ENCODE data around the gene LMF2. TPM values are rescaled to one million over a fixed set of nuclear protein-coding genes. Genes with fewer than 3 reads are reported as not detected.

LMF2 gene
- polyA plus RNA-seq, 1 of the 3 experiments (the other 2 are of a cell fraction) = 34.3 TPM

GRCh38 chr22:50500452-50500851 lies 7.0 kb downstream of the LMF2 start:
- WGBS (ENCODE audit: low lambda C conversion rate) = 99% methylated on average over 12 of the region's 12 CpGs
- H3K9me2 ChIP-seq = no peaks in the 10 kb centered on the region
- H3K27ac ChIP-seq (ENCODE audit: low read depth in 2 of 2, low read length in 1 of 2) = no peak overlapping the region
- peaks cover 5% of the 10 kb centered on the region for H3K79me2 ChIP-seq (ENCODE audit: insufficient read depth)
- no peak overlapping the region for H3K9ac ChIP-seq
- peaks cover 0 to 18% of the 10 kb centered on the region in 2 experiments for H3K36me3 ChIP-seq (replicated peaks in 1 of 2; ENCODE audit: control insufficient read depth in 1 of 2, insufficient read depth in 2 of 2, low read length in 1 of 2)
- H3K27me3 ChIP-seq (ENCODE audit: insufficient read depth) = no peaks in the 10 kb centered on the region
- H4K20me1 ChIP-seq (ENCODE audit: insufficient read depth) = no peaks in the 10 kb centered on the region
- ChIA-PET POLR2A (interaction anchor here (1.0 kb wide), 1 partner anchor 25 kb away, joined by 3 read pairs; the partner anchor contains the start of gene SCO2), CTCF (no interaction called here)
- H2AFZ ChIP-seq (ENCODE audit: low read depth) = no peak overlapping the region
- H3K9me3 ChIP-seq = no peaks in the 10 kb centered on the region
- no peak overlapping the region for H3K4me3 ChIP-seq (ENCODE audit: low read depth in 2 of 2, low read length in 1 of 2)
- peaks cover 8% of the 10 kb centered on the region for H3F3A ChIP-seq (replicated peaks; ENCODE audit: insufficient read depth)
- no peak for TF ChIP-seq ELF1 (IDR thresholded peaks at IDR 0.05)
- no peak for TF ChIP-seq EZH2phosphoT487 (IDR thresholded peaks at IDR 0.05; ENCODE audit: borderline replicate concordance, low read depth)
- no peak for TF ChIP-seq USF1 (IDR thresholded peaks at IDR 0.05; ENCODE audit: borderline replicate concordance, low read depth)
- TF ChIP-seq SMC3 (IDR thresholded peaks at IDR 0.05; ENCODE audit: low read depth, low read length) = no peak
- no peak for TF ChIP-seq CTCF (IDR thresholded peaks at IDR 0.05)
- no peak for TF ChIP-seq YY1 (IDR thresholded peaks at IDR 0.05; ENCODE audit: low read depth)
- TF ChIP-seq NRF1 (IDR thresholded peaks at IDR 0.05; ENCODE audit: low read depth, low read length) = no peak
- TF ChIP-seq TEAD4 (IDR thresholded peaks at IDR 0.05; ENCODE audit: borderline replicate concordance, insufficient read depth) = no peak
- no peak overlapping the region for H3K4me2 ChIP-seq
- DNase-seq = no peak
- no peaks in the 10 kb centered on the region; a peak in 1 of 4 replicates for H3K4me1 ChIP-seq (ENCODE audit: control insufficient read depth in 1 of 2, insufficient read depth in 2 of 2, low read depth in 1 of 2, low read length in 1 of 2)

- no peak overlapping the region for H3K27ac ChIP-seq (ENCODE audit: low read depth in 2 of 2, low read length in 1 of 2)
- H3K27me3 ChIP-seq (ENCODE audit: insufficient read depth) = no peaks in the 10 kb centered on the region
- H3K9ac ChIP-seq = no peak overlapping the region
- no peaks in the 10 kb centered on the region for H3K79me2 ChIP-seq (ENCODE audit: insufficient read depth)
- no peak overlapping the region for H2AFZ ChIP-seq (ENCODE audit: low read depth)
- POLR2A ChIA-PET = interaction anchor here (1.0 kb wide), 1 partner anchor 48 kb away, joined by 3 read pairs; no protein-coding TSS in a partner anchor
- no peak overlapping the region; a peak in 1 of 4 replicates for H3K4me3 ChIP-seq (ENCODE audit: low read depth in 2 of 2, low read length in 1 of 2)
- peaks cover 0 to 11% of the 10 kb centered on the region in 2 experiments for H3K36me3 ChIP-seq (replicated peaks in 1 of 2; ENCODE audit: control insufficient read depth in 1 of 2, insufficient read depth in 2 of 2, low read length in 1 of 2)
- 31% methylated on average over 13 of the region's 13 CpGs for WGBS (ENCODE audit: low lambda C conversion rate)
- no peaks in the 10 kb centered on the region for H3K9me2 ChIP-seq
- CTCF ChIA-PET = interaction anchor here (0.7 to 3.1 kb wide), 26 partner anchors 8 to 271 kb away, joined by 3 to 24 read pairs (median 4); partner anchors contain the start of genes LMF2, MIOX, NCAPH2 and SBF1
- H3K9me3 ChIP-seq = no peaks in the 10 kb centered on the region
- peak; percentile 77 for DNase-seq
- no peaks in the 10 kb centered on the region; a peak in 1 of 4 replicates for H3K4me1 ChIP-seq (ENCODE audit: control insufficient read depth in 1 of 2, insufficient read depth in 2 of 2, low read depth in 1 of 2, low read length in 1 of 2)
- H3F3A ChIP-seq (replicated peaks; ENCODE audit: insufficient read depth) = peaks cover 8% of the 10 kb centered on the region
- H3K4me2 ChIP-seq = no peak overlapping the region
- no peaks in the 10 kb centered on the region for H4K20me1 ChIP-seq (ENCODE audit: insufficient read depth)
- TF ChIP-seq USF2 (IDR thresholded peaks at IDR 0.05; ENCODE audit: borderline replicate concordance, low read depth, low read length) (no peak), EP300 (IDR thresholded peaks at IDR 0.05; ENCODE audit: borderline replicate concordance in 1 of 2, low read depth in 1 of 2, low read length in 1 of 2) (no peak), EZH2phosphoT487 (IDR thresholded peaks at IDR 0.05; ENCODE audit: borderline replicate concordance, low read depth) (no peak), CTCF (IDR thresholded peaks at IDR 0.05) (peak; percentile 69), USF1 (IDR thresholded peaks at IDR 0.05; ENCODE audit: borderline replicate concordance, low read depth) (no peak), MXI1 (IDR thresholded peaks at IDR 0.05; ENCODE audit: low read depth, low read length) (no peak), NRF1 (IDR thresholded peaks at IDR 0.05; ENCODE audit: low read depth, low read length) (no peak), TAF1 (IDR thresholded peaks at IDR 0.05; ENCODE audit: borderline replicate concordance, low read depth, low read length) (no peak), TEAD4 (IDR thresholded peaks at IDR 0.05; ENCODE audit: borderline replicate concordance, insufficient read depth) (no peak), NFIC (IDR thresholded peaks at IDR 0.05; ENCODE audit: borderline replicate concordance) (no peak), GATA2 (CRISPR knock-in tag; IDR thresholded peaks at IDR 0.05) (no peak), SMC3 (IDR thresholded peaks at IDR 0.05; ENCODE audit: low read depth, low read length) (peak; percentile 56), POLR2AphosphoS5 (IDR thresholded peaks at IDR 0.05; ENCODE audit: low read depth, low read length) (no peak), JUND (IDR thresholded peaks at IDR 0.05) (no peak), RAD21 (IDR thresholded peaks at IDR 0.05; ENCODE audit: low read length) (peak; percentile 77)
Observed at GRCh38 chr22:50498322-50498890, 9.1 kb downstream of the LMF2 start.
